ENCODE data around the gene DOK3.

DOK3 gene

GRCh38 chr5:177484902-177485549, 24.6 kb downstream of the DOK3 start:
- no peaks in the 10 kb centered on the region for H3K4me1 ChIP-seq (ENCODE audit: insufficient read depth, low read length)
- ATAC-seq (ENCODE audit: insufficient read depth, low read depth) (no peak), DNase-seq (no peak)
- no peaks in the 10 kb centered on the region for H3K9me3 ChIP-seq (ENCODE audit: insufficient read depth, low read length, severe bottlenecking)
- no peak overlapping the region for H3K9ac ChIP-seq (ENCODE audit: low read depth, low read length)
- no peak overlapping the region for H2AFZ ChIP-seq (ENCODE audit: low read depth, low read length)
- H3K36me3 ChIP-seq (ENCODE audit: insufficient read depth, low read length): no peaks in the 10 kb centered on the region
- no peak overlapping the region for H3K27ac ChIP-seq (ENCODE audit: low read length)
- no peak overlapping the region for H3K4me3 ChIP-seq (ENCODE audit: low read depth in 1 of 2, low read length in 2 of 2)
- H3K4me2 ChIP-seq (ENCODE audit: insufficient read depth, low read length): no peak overlapping the region
- no peaks in the 10 kb centered on the region for H3K79me2 ChIP-seq (ENCODE audit: insufficient read depth, low read length)
- H4K20me1 ChIP-seq (ENCODE audit: insufficient read depth, low read length): peaks cover 3% of the 10 kb centered on the region; the same call in 1 of the 2 replicates
- H3K27me3 ChIP-seq (ENCODE audit: insufficient read depth, low read length, poor library complexity): no peaks in the 10 kb centered on the region
- TF ChIP-seq EZH2 (IDR thresholded peaks at IDR 0.05; ENCODE audit: borderline replicate concordance, low read depth, low read length, severe bottlenecking): no peak
- no peak for TF ChIP-seq CTCF (IDR thresholded peaks at IDR 0.05; ENCODE audit: borderline replicate concordance, extremely low read depth, low read length, poor library complexity, severe bottlenecking)

DNA sequence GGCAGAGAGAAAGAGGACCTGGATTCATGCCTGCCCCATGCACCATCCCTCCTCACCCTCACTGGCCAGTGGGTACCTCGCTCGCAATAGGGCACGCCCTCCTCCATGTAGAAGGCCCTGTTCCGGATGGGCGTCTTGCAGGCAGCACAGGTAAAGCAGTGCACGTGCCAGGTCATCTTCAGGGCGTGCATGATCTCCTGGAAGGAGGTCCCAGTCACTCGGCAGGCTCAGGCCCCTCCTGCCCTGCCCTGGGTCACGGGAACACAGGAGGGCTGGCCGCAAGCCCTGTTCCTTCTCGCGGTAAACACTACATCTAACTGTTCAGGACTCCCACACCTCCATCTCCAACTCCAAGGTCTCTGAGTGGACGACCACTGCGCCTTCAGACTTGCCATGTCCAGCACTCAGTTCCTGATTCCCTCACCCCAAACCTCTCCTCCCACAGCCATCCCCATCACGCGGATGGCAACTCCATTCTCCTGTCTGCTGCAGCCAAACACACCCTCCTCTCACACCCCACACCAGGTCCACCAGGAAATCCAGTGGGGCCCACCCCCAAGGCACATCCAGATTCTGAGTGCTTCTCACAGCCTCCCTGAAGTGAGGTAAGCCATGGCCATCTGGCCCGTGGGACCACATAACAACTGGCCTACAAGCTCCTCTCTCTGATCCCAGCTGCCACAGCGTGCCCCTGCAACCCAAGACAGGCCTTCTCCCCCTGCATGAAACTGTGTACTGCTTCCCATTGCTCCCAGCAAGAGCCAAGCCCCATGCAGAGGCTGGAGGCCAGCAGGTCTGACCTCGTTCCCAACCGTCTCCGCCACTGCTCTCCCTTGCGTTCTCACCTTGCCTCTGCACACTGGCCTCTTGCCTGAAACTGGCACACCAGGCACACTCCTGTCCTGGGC, 25.4 kb downstream of the DOK3 start:
- Histone ChIP-seq H3K27me3 (ENCODE audit: insufficient read depth, low read length, poor library complexity) (no peaks in the 10 kb centered on the region), H3K4me3 (ENCODE audit: low read depth in 1 of 2, low read length in 2 of 2) (no peak overlapping the region), H3K79me2 (ENCODE audit: insufficient read depth, low read length) (no peaks in the 10 kb centered on the region), H3K9me3 (ENCODE audit: insufficient read depth, low read length, severe bottlenecking) (no peaks in the 10 kb centered on the region), H3K4me2 (ENCODE audit: insufficient read depth, low read length) (no peak overlapping the region), H3K36me3 (ENCODE audit: insufficient read depth, low read length) (no peaks in the 10 kb centered on the region), H3K4me1 (ENCODE audit: insufficient read depth, low read length) (no peaks in the 10 kb centered on the region), H2AFZ (ENCODE audit: low read depth, low read length) (no peak overlapping the region), H3K27ac (ENCODE audit: low read length) (no peak overlapping the region), H4K20me1 (ENCODE audit: insufficient read depth, low read length) (peaks cover 3% of the 10 kb centered on the region; the same call in 1 of the 2 replicates), H3K9ac (ENCODE audit: low read depth, low read length) (no peak overlapping the region)
- no peak for DNase-seq
- TF ChIP-seq EZH2 (IDR thresholded peaks at IDR 0.05; ENCODE audit: borderline replicate concordance, low read depth, low read length, severe bottlenecking): no peak
- no peak for TF ChIP-seq CTCF (IDR thresholded peaks at IDR 0.05; ENCODE audit: borderline replicate concordance, extremely low read depth, low read length, poor library complexity, severe bottlenecking)
- ATAC-seq (ENCODE audit: insufficient read depth, low read depth): no peak

DNA sequence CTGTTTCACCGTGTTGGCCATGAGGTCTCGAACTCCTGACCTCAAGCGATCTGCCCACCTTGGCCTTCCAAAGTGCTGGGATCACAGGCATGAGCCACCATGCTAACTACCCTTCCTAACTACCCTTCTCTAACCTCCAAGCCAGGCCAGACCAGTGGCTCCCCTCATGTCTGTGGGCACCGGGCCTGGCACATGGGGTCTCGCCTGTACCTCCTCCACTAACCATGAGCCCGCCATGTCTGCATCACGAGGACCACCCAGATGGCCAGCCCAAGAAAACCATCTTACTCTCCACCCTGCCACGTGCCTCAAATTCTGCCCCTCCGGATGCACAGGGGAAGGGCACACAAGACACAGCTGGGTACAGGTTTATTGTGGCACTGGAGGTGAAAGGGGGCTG, 26.6 kb downstream of the DOK3 start:
- Histone ChIP-seq H3K9ac (ENCODE audit: low read depth, low read length) (no peak overlapping the region), H3K4me3 (ENCODE audit: low read depth in 1 of 2, low read length in 2 of 2) (no peak overlapping the region), H3K9me3 (ENCODE audit: insufficient read depth, low read length, severe bottlenecking) (no peaks in the 10 kb centered on the region), H3K27ac (ENCODE audit: low read length) (no peak overlapping the region), H3K36me3 (ENCODE audit: insufficient read depth, low read length) (no peaks in the 10 kb centered on the region), H3K4me2 (ENCODE audit: insufficient read depth, low read length) (no peak overlapping the region), H4K20me1 (ENCODE audit: insufficient read depth, low read length) (no peaks in the 10 kb centered on the region), H3K27me3 (ENCODE audit: insufficient read depth, low read length, poor library complexity) (no peaks in the 10 kb centered on the region), H2AFZ (ENCODE audit: low read depth, low read length) (no peak overlapping the region), H3K4me1 (ENCODE audit: insufficient read depth, low read length) (no peaks in the 10 kb centered on the region), H3K79me2 (ENCODE audit: insufficient read depth, low read length) (no peaks in the 10 kb centered on the region)
- TF ChIP-seq CTCF (IDR thresholded peaks at IDR 0.05; ENCODE audit: borderline replicate concordance, extremely low read depth, low read length, poor library complexity, severe bottlenecking) (no peak), EZH2 (IDR thresholded peaks at IDR 0.05; ENCODE audit: borderline replicate concordance, low read depth, low read length, severe bottlenecking) (no peak)
- no peak for ATAC-seq (ENCODE audit: insufficient read depth, low read depth)
- DNase-seq: no peak

Measured in DND-41 (cell line).